CD4-positive, alpha-beta T cell treated with Interleukin-15 for 1 hour (primary cell): ENCODE data around the gene AKAP8L.
A peak's percentile ranks its signal among the peaks of the same experiment; 100 is the strongest.

Experiments used
- DNase-seq: peaks from one replicate; pipeline ENCODE4 v3.0.0-alpha.2; 2020

AKAP8L gene

DNA sequence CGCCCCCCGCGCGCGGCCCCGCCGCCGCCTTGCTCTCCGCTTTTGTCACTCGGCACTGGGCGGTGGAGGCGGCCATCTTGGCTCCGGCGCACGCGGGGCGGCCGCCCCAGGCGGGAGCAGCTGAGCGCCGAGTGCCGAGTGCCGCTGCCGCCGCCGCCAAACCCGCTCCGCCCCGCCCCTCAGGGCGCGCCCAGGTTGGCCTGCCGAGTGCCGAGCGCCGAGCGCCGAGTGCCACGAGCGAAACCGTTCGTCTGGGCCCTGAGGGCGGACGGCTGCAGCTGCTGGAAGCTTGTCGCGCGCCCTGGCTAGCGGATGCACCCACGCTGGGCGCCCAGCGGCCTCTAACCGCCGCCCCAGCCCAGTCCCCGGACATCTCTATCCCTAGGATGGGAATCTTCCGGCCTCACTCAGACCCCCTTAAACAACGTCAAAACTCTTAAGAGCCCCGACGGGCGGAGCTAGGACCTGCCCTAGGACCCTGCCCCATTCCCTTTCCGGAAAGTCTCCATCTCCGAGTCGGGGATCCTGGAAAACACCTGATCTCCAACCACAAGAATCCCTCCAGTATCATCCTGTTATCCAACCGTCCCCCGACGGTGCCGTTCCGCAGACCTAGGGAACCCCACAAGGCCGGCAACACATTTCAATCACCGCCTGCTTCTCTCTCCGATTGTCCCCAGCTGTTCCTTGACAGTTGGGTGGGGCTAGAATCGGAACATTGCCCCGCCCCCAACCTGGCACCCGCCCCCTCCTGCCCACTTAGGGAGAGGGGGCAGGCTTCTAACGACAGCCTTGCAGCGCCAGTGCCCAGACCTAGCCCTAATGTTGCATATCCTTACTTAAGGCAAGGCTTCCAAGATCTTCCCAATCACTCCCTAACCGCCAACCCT, 14.1 kb upstream of the AKAP8L start:
- DNase-seq, result peak; percentile 89

DNA sequence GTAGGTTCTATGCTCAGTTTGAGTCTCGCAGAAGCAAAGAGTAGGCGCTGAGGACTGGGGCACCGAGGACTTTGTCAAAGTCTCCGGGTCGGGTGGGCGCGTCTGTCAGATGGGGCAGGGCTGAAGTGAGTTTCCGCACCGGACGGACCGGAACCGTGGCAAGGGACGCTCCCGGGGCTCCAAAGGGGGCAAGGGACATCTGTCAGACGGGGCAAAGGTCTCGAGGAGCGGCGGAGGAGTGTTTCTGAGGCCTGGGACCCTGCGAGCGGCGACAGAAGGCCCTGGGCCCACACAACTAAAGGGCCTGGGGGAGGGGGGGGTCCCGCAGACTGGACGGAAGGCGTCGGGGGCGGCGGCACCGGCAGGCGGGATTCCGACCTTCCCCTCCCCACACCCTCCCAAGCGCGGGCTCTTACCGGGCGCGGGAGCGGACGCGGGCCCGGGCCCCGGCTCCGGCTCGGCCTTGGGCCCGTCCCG, 13.3 kb upstream of the AKAP8L start:
- no peak for DNase-seq

DNA sequence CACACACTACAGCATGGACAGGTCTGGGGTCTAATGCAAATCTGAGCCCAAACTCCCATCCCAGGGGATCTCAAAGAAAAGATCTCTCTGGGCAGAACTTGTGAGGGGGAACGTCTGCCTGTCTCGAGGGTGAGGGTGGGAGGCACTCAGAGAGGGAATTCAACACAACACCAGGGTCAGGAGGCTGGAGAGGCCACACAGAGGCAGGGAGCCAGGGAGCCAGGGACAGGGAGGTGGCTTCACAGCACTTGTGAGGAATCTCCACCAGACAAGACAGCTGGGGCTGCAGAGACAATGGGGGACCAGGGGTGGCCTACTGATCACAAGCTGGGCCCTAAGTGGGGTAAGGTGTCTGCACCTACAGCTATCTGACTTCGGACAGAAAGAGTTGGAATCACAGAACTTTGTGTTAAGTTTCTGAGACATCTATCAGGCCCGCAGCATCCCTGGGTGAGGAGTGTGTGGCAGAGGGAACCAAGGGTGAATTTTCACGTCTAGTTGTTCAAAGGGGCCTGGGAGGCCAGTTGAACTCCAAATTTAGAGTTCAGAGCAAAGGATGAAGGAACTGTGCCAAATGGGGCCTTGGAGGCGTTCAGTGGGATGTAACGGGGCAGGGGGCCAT, 12.7 kb upstream of the AKAP8L start:
- DNase-seq, result no peak

DNA sequence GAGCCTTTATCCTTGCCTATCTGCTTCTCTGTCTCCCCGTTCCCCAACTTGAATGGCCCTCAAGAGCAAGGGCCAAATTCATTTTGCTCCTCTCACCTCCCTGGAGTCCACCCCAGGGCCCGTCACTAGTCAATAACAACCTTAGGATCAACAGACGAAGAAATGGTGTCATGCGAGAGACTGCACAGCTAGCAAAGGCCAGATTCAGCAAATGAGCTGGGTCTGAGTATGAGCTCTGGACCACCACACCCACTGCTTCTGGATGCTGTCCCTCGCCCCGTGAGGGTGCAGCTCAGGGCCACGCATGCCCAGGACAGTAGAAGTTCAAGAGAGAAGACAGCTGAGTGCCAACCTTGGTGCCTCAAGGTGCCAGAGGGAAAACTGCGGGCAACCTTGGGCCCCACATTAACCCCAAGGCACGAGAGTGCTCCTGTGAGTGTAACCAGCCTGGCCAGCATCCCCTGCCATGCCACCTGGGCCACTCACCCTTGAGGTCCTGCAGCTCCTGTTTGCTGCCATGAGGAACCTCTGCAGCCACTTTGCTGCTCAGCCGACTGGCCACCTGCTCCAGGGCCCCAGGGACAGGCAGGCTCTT, 11.8 kb upstream of the AKAP8L start:
- no peak for DNase-seq

DNA sequence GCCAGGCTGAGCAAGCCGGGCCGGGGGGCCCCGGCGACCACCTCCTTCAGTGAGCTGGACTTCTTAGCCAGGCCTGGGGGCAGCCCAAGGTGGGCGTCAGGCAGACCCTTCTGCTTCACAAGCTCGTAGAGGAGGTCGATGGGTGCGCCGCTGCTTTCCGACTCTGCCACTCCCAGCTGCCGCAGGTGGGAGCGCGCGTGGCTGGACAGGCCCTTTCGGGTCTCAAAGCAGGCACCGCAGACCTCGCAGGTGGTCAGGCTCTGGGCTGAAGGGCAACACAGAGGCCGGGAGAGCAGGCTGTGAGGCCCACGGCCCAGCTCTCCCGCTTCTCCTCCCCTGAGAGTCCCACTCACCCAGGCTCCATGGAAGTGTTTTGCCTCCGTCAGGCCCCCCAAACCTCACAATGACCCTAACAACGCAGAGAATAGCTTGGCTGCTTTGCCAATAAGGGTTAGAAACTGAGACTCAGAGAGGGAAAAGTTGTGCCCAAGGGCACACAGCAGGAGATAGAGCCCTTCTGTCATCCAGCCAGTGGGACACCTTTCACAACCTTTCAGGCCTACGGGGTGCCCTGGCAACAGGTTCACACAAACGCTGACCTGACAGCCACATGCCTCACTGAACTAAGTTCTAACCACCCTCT, 11.2 kb upstream of the AKAP8L start:
- DNase-seq, result no peak

DNA sequence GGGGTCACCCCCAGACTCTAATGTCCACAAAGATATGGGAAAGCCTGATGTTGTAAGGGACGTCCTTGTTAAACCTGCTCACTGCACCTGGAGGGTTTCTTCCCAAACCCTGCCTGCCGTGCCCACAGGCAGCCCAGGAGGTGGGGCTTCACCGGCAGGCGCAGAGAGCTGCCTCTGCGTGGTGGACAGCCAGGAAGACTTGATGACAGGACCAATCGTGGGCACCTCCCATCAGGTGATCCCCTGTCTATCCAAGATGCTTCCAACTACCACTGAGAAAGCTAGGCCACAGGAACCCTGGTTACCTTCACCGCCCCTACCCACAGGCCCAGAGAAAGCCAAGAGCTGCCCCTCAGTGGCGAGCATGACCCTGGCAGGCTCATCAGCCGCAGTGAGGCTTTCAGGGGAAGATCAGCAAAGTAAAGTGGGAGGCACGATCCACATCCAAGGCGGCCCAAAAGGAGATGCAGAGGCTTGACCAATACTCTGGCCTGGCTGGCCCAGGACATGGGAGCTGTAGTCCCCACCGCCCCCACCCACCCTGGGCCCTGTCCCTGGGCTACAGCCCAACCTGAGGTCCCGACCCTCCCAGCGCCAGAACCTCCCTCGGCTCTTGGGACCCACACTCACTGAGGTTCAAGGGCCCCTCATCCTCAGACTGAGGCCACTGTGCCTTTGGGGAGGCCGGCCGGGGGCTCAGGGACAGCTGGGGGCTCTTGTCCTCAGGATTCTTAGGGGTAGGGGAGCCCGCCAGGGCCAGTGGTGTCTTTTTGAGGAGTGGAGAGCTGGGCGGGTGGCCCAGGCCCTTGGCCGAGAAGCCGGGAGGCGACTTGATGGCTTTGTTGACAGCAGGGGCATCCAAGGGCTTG, 10.4 kb upstream of the AKAP8L start:
- no peak for DNase-seq

DNA sequence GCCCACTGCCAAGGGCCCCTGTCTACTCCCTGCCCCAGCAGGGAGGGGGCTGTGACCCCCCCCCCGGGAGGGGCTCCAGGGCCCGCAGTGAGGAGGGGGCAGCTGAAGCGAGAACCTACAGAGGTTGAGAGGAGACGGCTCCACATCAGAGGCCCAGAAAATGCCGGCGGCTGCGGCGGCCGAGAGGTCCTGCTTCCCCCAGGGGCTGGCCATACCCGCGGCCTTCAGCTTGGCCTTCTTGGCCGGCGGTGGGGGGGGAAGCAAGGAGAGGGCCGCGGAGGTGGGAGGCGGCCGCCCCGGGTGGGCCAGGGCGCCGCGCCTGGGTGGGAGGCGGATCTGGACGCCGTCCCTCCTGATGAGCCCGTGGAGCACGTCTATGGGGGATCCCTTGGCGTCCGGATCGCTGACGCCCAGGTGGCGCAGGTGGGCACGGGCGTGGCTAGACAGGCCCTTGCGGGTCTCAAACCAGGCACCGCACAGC, 9.2 kb upstream of the AKAP8L start:
- no peak for DNase-seq

DNA sequence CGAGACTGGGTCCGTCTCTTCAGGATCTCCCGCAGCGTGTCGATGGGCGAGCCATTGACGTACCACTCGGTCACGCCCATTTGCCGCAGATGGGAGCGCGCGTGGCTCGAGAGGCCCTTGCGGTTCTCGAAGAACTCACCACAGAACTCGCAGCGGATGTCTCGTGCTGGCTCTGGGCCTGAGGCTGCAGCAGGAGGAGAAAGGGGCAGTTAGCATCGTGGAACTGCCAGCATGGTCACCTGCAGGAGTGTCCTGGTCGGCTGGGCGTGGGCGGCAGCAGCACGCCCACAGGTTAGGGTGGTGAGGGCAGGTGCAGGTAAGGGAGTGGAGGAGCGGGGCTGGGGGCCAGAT, 8.5 kb upstream of the AKAP8L start:
- DNase-seq, result no peak

DNA sequence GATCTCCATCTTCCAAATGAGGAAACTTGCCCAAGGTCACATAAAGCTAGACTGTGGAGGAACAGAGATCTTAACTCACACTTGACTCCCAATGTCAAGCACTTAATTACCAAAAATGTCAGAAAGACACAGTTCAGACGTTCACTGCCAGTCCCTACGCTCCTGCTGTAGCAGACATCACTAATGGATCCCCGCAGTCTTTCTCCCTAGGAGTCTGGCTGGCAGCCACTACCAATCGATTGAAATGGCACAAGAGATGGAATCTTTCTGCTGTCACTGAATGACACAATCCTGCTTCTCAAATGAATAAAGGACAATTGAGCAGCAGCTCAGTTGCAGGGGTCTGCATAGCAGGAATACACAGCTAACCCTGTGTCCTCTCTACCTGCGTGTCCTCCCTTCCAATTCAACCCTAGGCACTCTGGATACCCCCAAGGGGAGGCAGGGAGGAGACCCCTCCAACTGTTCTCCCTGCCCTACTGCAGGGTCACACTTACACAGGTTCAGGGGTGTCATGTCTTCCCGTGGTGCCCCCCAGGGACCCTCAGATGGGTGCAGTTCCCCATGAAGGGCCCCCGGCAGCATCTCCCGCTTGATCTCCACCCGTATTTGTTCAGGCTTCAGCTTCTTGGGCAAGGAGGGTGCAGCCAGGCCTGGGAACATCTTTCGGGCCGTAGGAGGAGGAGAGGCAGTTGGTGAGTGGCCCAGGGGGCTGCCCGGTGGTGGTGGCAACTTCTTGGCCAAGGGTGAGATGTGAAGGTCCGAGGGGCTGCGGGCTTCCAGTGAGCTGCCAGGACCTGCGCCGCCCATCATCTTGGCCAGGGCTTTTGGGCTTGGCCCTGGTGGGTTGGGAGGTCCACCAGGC, 7.9 kb upstream of the AKAP8L start:
- no peak for DNase-seq

DNA sequence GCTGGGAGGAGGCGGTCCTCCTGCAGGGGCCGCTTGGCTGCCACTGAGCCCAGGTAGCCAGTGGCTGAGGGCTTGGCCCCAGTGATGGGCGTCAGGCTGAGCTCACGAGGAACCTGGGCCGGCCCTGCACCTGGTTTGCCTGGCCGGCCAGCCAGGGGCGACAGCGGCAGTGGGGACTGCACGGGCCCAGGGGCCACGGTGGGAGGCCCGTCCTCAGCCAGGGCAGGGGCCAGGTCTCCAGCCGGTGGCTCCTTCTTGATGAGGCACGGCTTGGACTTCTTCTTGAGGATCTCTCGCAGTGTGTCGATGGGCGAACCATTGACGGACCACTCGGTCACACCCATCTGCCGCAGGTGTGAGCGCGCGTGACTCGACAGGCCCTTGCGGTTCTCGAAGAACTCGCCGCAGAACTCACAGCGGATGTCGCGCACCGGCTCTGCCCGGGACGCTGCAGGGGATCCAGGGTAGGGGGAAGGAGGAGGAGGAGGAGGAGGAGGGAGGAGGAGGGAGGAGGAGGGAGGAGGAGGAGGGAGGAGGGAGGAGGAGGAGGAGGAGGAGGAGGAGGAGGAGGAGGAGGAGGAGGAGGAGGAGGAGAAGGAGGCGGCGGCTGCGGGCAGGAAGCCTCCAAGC, 6.6 kb upstream of the AKAP8L start:
- DNase-seq, result no peak

DNA sequence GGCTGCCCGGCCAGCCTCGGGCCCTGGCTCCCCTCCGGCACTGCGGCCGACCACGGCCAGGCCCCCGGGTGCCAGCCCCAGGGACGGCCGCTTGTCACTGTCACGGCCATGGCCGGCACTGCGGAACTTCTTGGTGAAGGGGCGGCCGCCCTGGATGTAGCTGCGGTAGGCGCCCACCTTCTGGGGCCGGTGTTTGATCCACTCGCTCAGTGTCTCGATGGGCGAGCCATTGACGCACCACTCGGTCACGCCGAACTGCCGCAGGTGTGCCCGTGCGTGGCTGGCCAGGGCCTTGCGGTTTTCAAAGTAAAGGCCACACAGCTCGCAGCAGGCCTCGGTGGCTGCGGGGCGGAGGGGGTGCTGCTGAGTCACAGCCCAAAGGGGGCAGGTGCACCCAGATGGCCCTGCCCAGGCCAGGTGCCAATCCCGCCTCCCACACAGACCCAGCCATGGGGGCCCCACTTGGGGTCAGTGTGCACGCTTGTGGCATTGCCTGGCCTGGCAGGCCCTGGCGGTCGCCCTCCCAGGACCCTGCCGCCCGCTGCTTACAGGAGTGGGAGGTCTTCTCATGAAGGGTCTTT, 6.0 kb upstream of the AKAP8L start:
- no peak for DNase-seq

DNA sequence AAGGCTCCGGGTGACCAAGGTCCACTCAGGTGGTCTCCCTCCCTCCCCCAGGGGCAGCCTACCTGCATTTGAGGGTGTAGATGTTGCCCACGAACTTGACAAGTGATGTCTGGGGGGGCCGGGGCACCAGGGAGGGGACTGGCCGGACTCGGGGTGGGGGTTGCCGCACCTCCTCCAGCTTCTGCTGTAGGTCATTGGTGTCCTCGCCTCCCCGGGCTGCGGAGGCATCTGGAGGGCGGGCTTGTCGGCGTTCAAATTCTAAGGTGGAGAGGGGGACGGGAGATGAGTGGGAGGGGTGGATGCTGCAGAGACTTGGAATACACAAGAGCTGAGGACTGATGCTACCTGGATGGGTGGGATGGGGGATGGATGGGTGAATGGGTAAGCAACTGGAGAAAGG, 5.3 kb upstream of the AKAP8L start:
- DNase-seq, result no peak

DNA sequence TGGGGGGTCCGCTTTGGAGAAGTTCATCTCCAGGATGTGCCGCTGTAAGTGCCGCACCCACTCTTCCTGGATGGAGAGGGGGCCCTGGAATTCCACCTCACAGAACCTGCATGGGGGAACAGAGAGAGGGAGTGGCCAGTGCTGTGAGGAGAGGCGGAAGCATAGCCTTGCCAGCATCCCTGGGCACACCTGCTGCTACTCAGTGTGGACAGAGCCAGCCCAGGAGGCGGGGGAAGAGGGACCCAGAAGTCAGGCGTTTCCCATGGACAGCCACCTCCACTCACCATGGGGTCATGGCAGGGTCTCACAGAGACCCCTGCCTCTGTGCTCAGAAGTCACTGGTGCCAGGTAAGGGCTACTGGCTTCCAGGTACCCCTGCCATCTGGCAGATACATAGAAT, 4.3 kb upstream of the AKAP8L start:
- DNase-seq, result no peak

DNA sequence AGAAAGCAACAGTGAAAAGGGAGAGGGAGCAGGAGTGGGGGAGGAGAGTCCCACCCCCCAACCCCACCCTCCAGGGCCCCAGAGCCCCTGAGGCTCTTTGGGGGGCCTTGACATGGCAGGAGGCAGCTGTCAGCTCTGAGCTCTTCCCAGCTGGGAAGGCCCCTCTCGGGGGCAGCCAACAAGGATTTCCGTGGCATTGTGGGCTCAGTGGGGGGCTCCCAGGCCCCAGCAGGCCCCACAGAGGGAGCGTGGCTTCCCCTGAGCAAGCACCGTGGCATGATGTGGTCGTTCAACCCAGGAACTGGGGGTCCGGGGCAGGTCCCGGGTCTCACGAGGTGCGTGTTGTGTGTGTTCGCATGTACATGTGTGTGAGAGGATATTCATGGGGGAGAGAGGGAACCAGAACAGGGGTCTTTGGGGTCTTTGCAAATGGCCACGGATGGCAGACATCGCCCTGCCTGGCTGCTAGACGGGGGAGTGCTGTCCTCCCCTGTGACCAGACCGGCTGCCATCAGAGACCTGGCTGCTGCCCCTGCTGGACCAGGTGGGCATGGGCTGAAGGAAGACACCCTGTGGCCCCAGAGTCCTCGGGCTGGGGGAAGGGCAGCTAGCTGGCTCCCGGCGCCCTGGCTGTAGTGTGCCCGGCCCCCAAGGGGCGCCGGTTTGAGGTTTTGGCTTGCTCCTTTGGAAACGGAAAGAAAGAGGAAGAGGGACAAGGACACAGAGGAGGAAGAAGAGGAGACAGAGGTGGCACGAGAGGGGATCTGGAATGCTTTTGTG, 3.7 kb upstream of the AKAP8L start:
- DNase-seq, result no peak

DNA sequence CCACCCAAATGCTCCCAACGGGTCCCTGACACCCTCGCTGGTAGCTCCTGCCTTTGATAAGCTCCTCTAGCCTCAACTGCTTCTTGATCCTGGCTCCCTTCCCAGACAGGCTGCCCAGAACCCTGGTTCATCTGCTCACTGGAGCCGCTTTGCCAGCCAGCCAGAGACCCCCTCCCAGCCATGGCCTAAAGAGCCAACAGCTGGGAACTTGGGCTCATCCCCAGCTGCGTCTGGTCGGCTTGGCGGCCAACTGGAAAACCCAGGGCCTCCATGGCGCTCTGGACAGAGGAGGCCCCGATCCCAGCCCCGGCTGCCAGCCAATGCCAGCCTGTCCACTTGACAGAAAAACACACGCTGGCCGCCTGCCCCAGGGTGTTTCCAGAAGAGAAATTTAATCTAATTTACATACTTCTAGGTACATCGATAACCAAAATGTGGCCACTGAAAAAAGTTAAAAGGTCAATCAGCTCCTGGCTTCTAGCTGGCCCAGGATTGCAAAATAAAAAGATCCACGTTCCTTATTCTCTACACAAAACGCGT, 3.0 kb upstream of the AKAP8L start:
- no peak for DNase-seq

DNA sequence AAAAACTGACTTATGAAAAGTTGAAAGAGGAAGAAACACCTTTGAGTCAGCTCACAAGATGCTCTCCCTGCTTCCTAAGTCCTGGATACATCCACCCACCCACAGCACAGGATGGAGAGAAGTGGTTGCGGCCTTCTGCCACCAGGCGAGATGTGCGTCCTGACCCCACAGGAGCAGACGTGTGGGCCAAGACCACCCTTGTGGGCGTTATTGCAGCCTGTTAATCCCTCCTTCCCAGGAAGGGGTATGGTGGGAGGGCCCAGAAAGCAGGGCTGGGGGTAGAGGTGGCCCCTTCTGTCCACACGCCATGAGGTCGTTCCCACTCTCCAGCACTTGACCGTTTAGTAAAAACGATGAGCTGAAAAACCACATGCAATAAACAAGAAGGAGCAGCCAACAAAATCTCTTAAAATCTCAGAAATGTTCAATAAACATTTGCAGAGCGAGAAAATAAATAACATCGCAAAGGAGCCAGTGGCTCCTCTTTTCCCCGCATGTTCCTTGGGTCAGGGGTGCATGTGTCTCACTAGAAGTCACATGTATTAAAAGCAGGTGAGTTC, 2.4 kb upstream of the AKAP8L start:
- no peak for DNase-seq

DNA sequence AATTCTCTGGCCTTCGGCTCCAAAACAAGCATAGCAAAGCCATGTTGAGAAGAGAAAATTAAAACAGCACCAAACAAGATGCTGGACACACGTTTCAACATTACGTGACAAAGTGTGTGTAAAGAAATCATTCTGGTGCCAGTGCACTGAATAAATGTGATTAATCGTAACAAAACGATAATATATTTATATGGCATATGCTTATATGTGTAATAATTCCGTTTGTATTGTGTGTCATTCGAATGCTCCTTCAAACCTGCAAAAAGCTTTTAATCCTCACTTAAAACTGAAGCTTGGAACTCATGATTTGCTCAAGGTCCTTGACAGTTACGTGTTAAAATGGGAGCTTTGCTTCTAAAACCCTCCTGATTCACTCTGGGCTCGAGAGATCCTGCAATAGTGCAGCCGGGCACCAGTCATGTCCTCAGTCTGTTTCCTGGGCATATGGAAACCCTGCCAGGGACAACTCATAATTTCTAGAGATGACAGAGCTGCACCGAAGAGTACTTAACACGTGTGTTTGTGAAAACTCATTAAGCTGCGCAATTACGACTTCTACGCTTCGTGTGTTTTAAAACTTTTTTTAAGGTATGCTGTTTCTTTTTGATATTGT, 731 bp upstream of the AKAP8L start:
- no peak for DNase-seq

DNA sequence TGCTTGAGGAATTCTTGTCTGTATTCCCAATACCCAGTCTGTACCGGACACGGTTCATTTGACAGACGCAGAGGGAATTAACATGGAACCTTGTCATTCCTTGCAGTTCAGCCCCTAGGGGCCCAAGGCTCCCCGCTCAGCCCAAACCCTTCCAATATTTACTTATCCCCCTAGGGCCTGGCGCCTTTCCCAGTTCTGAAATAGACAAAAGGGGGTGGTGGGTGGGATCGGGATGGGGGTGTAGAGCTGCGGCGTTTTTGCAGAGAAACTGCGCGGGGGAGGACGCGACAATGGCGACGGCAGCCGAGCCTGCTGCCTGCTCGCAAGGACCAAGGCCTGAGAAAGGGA, 583 bp downstream of the AKAP8L start:
- no peak for DNase-seq

DNA sequence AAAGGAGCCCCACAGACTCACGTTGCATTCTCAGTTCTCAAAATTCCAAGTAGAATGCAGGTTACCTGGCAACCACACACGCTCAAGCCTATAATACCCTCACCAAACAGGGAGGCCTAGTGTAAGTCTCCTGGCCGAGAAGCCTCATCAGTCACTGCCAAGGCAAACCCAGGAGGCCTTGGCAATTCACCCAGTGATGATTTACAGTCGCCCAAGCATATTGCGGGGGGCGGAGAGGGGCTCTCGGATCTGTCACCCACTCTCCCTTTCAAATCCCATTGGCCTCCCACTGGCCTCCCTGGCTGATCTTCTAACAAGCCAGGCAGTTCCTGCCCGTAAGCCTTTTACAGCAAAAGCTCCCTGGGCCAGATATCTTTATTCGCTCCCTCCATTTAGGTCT, 1.1 kb downstream of the AKAP8L start:
- no peak for DNase-seq
